ENCODE results near the gene CCDC102B. TPM values are rescaled to one million over a fixed set of nuclear protein-coding genes. Genes with fewer than 3 reads are reported as not detected.

The CCDC102B gene
- total and polyA plus RNA-seq, 2 of the 8 experiments (the other 6 are each of a cell fraction or from before 2014, with no cell fraction given), result 0.80 to 1.1 TPM

DNA sequence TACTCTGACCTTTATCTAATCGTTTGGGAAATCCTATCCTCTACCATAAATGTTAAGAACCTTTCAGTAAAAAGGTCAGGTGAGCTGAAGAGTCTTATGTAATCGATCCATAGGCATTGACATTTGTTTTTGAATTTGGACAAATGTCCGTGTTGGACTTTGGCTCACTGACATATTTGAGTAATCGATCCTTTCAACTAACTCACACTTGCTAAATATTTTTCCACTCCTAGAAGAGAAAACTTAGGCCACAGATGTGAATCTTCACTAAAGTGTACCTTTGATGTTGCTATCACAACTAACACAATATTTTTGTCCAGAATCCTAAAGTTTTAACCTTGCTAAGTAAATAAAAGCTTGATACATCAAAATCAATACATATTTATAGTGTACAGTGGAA lies 89.5 kb downstream of the CCDC102B start:
- 93% methylated on average over 4 of the region's 4 CpGs; no CpG with 5 or more reads in 1 of the 2 experiments for WGBS, 2 experiments (ENCODE audit: extremely low coverage in 1 of 2, insufficient coverage in 1 of 2, insufficient read length in 1 of 2, insufficient replicate concordance in 2 of 2, low coverage in 1 of 2, low lambda C conversion rate in 2 of 2, missing lambda C conversion rate in 1 of 2)
- ChIA-PET CTCF (ENCODE audit: partially characterized antibody) (no interaction called here), POLR2A (ENCODE audit: partially characterized antibody) (no interaction called here)
- Histone ChIP-seq H3K79me1 (ENCODE audit: low read depth, low read length) (no peaks in the 10 kb centered on the region), H3K36me3 (ENCODE audit: control insufficient read depth in 2 of 4, insufficient read depth in 4 of 4, low read length in 3 of 4) (no peaks in the 10 kb centered on the region), H3K4me3 (ENCODE audit: extremely low read depth in 1 of 4, insufficient read depth in 2 of 4, low read depth in 3 of 4, low read length in 4 of 4) (no peak overlapping the region), H3K9me3 (ENCODE audit: insufficient read depth in 2 of 2, low read depth in 1 of 2, low read length in 1 of 2) (no peaks in the 10 kb centered on the region), H2BK120ac (replicated peaks; ENCODE audit: low read depth, low read length) (no peak overlapping the region), H3K14ac (ENCODE audit: insufficient read length) (no peak overlapping the region), H3K56ac (replicated peaks; ENCODE audit: insufficient read length, low read depth, low read length) (no peak overlapping the region), H3K18ac (ENCODE audit: extremely low read depth, low read length) (no peak overlapping the region), H3K79me2 (ENCODE audit: control insufficient read depth in 1 of 2, insufficient read depth in 2 of 2, low read length in 2 of 2) (no peaks in the 10 kb centered on the region), H4K5ac (ENCODE audit: insufficient read length, low read depth, low read length) (no peak overlapping the region), H3K23me2 (ENCODE audit: low read depth, low read length) (no peaks in the 10 kb centered on the region), H3K23ac (ENCODE audit: insufficient read length) (no peak overlapping the region), H2AK5ac (ENCODE audit: low read depth, low read length) (no peak overlapping the region), H2BK5ac (ENCODE audit: low read depth, low read length) (no peak overlapping the region), H4K20me1 (replicated peaks in 1 of 2; ENCODE audit: control insufficient read depth in 1 of 2, insufficient read depth in 2 of 2, low read length in 2 of 2) (no peaks in the 10 kb centered on the region), H2BK15ac (ENCODE audit: low read length) (no peak overlapping the region), H2AFZ (ENCODE audit: low read length) (no peak overlapping the region), H3K4ac (replicated peaks; ENCODE audit: insufficient read length, low read depth, low read length) (no peak overlapping the region), H4K8ac (ENCODE audit: extremely low read depth, insufficient read depth, low read length) (no peak overlapping the region), H2BK20ac (ENCODE audit: low read length) (no peak overlapping the region), H3K27ac (ENCODE audit: low read depth, low read length) (no peak overlapping the region), H3K9ac (replicated peaks in 1 of 4; ENCODE audit: extremely low read depth in 1 of 4, low read depth in 3 of 4, low read length in 3 of 4) (no peak overlapping the region), H4K91ac (replicated peaks; ENCODE audit: insufficient read length, low read length) (no peak overlapping the region), H3K27me3 (replicated peaks in 1 of 4; ENCODE audit: control insufficient read depth in 3 of 4, extremely low read depth in 1 of 4, insufficient read depth in 3 of 4, low read length in 3 of 4) (no peaks in the 10 kb centered on the region), H3K4me1 (replicated peaks in 1 of 4; ENCODE audit: control insufficient read depth in 3 of 4, insufficient read depth in 4 of 4, low read length in 3 of 4) (no peaks in the 10 kb centered on the region), H2BK12ac (ENCODE audit: low read depth, low read length) (no peak overlapping the region), H3K4me2 (ENCODE audit: insufficient read depth in 1 of 2, low read depth in 2 of 2, low read length in 2 of 2) (no peak overlapping the region)
- DNase-seq (ENCODE audit: low read depth in 1 of 2, low spot score in 2 of 2) (no peak), FAIRE-seq (no peak)
- TF ChIP-seq TCF12 (IDR thresholded peaks at IDR 0.05; ENCODE audit: low read depth, low read length), result no peak
- TF ChIP-seq, protein P1, sequence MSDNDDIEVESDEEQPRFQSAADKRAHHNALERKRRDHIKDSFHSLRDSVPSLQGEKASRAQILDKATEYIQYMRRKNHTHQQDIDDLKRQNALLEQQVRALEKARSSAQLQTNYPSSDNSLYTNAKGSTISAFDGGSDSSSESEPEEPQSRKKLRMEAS (IDR thresholded peaks at IDR 0.05), result no peak
- no peak for TF ChIP-seq GABPA (IDR thresholded peaks at IDR 0.05; ENCODE audit: borderline replicate concordance, insufficient read depth, low read length)
- no peak for TF ChIP-seq RNF2 (IDR thresholded peaks at IDR 0.05; ENCODE audit: borderline replicate concordance, low read depth, low read length, missing control alignments, poor library complexity, severe bottlenecking)
- TF ChIP-seq KDM5A (IDR thresholded peaks at IDR 0.05; ENCODE audit: low read length), result no peak
